Fibroblast of mammary gland (primary cell): ENCODE measurements around the gene SERPINE1.
"Not testable (repeated sequence)": the region's sequence is repeated elsewhere in the genome, so short reads cannot be mapped to it uniquely, and the experiment has no call there.

Experiments used
- DNase-seq: peaks from one replicate; pipeline ENCODE4 v3.0.0-alpha.2; 2010; ENCODE audit warnings: low read depth
- H3K4me3 ChIP-seq: 2 replicates; pipeline ENCODE4 v1.5.1; 2011; ENCODE audit warnings: low read depth, mild to moderate bottlenecking, low read length, moderate library complexity; ENCODE audit not compliant: control insufficient read depth
- CTCF ChIP-seq: conservative IDR thresholded peaks from 2 replicates; pipeline ENCODE4 v1.5.1; 2011; ENCODE audit warnings: low read depth, low read length, inconsistent platforms; ENCODE audit not compliant: control insufficient read depth, insufficient read depth

SERPINE1 gene

GRCh38 chr7:101124376-101125056, 2.4 kb upstream of the SERPINE1 start:
- H3K4me3 ChIP-seq, result no peak overlapping the region
- peak; percentile 80 for DNase-seq
- TF ChIP-seq CTCF, result no peak

- TF ChIP-seq CTCF, result no peak
- DNase-seq, result peak; percentile 85
- peak overlapping the region; percentile 99 for H3K4me3 ChIP-seq
Observed at GRCh38 chr7:101125989-101126650, 784 bp upstream of the SERPINE1 start.

DNA sequence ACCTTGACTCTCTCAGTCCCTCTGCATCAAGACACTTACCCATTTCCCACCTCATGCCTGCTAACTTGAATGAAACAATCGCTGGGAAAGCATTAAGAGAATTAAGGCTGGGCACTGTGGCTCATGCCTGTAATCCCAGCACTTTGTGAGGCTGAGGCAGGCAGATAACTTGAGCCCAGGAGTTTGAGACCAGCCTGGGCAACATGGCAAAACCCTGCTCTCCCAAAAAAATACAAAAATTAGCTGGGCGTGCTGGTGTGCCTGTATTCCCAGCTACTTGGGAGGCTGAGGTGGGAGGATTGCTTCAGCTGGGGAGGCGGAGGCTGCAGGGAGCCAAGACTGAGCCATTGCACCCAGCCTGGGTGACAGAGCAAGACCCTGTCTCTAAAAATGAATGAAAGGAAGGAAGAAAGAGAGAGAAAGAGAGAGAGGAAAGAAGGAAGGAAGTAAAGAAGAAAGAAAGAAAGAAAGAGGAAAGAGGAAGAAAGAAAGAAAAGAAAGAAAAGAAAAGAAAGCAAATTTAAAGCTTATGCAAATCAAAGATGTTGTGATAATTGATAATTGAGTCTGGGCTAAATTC, 646 bp downstream of the SERPINE1 start:
- no peak for DNase-seq
- peak overlapping the region; percentile 99 for H3K4me3 ChIP-seq
- no peak for TF ChIP-seq CTCF

DNA sequence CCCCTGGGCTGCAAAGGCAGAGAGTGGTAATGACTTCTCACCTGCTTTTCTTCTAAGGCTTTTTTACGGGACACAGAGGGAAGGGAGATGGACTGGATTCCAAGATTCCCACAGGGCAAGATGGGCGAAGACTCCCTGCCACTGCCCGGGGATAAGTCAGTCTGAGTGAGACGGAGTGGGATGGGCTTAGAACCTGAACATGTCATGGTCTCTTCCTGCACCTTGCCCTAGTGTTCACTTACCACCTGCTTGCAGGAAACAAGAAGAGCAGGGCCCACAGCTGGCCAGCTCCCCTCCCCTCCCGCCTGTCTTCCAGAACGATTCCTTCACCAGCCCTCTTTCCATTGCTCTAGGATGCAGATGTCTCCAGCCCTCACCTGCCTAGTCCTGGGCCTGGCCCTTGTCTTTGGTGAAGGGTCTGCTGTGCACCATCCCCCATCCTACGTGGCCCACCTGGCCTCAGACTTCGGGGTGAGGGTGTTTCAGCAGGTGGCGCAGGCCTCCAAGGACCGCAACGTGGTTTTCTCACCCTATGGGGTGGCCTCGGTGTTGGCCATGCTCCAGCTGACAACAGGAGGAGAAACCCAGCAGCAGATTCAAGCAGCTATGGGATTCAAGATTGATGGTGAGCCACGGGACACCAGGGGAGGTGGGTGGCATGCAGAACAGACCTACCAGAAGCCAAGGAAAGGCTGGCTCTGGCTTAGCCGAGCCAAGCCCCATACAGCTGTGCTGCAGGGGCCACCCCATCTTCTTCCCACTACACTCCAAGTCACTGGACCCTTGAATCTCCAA, 1.3 kb downstream of the SERPINE1 start:
- TF ChIP-seq CTCF, result no peak
- DNase-seq, result no peak
- H3K4me3 ChIP-seq, result peak overlapping the region; percentile 99

- TF ChIP-seq CTCF, result no peak
- no peak for DNase-seq
- H3K4me3 ChIP-seq, result peak overlapping the region; percentile 43
Observed at GRCh38 chr7:101129603-101130117, 2.8 kb downstream of the SERPINE1 start.

GRCh38 chr7:101132626-101133600, 6.0 kb downstream of the SERPINE1 start:
- H3K4me3 ChIP-seq, DNase-seq: not testable (repeated sequence)
